ENCODE data around the gene GCFC2. TPM values are rescaled to one million over a fixed set of nuclear protein-coding genes. Genes with fewer than 3 reads are reported as not detected.
A peak's percentile ranks its signal among the peaks of the same experiment; 100 is the strongest.

GCFC2 gene
- total and polyA plus RNA-seq, 2 donors (not counting 3 experiments of a cell fraction or from before 2014, with no cell fraction given) = 5.7 to 20.0 TPM

DNA sequence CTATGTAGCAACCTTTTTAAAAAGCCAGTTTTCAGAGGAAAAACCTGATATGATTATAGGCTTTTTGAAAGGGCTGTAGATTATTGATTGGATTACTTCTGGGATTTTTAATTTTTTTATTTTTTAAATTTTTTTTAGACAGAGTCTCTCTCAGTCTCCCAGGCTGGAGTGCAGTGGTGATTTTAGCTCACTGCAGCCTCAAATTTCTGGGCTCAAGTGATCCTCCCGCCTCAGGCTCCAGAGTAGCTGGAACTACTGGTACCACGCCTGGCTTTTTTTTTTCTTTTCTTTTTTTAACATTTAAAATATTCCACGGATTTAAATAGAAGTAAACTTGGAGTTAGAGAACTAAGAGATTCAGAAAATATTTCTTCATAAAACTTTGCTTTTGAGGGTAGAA is 62.9 kb downstream of the GCFC2 start:
- no TSS peak for BruUV-seq (replicated peaks)
- Histone ChIP-seq H2AFZ (ENCODE audit: low read depth, low read length) (no peak overlapping the region), H3K79me2 (ENCODE audit: control insufficient read depth, insufficient read depth, low read length) (peaks cover 18% of the 10 kb centered on the region), H3K9me1 (replicated peaks; ENCODE audit: control insufficient read depth, extremely low read depth, insufficient read depth, low read length) (peaks cover 4% of the 10 kb centered on the region), H3K9me3 (replicated peaks; ENCODE audit: control insufficient read depth, insufficient read depth, low read length) (no peaks in the 10 kb centered on the region), H3K9ac (replicated peaks; ENCODE audit: extremely low read depth, insufficient read depth, low read length) (peak overlapping the region; percentile 68), H3K27ac (ENCODE audit: insufficient read depth, low read depth, low read length) (no peak overlapping the region), H3K4me2 (ENCODE audit: insufficient read depth, low read length) (peak overlapping the region; percentile 95), H3K36me3 (ENCODE audit: control insufficient read depth in 2 of 2, extremely low read depth in 1 of 2, insufficient read depth in 2 of 2, low read length in 2 of 2) (peaks cover 9 to 16% of the 10 kb centered on the region in 2 experiments), H4K20me1 (replicated peaks; ENCODE audit: control insufficient read depth, extremely low read depth, insufficient read depth, low read length) (no peaks in the 10 kb centered on the region), H3K4me1 (ENCODE audit: control insufficient read depth, extremely low read depth, insufficient read depth, low read length) (peaks cover 9% of the 10 kb centered on the region), H3K27me3 (ENCODE audit: control insufficient read depth in 2 of 2, insufficient read depth in 2 of 2, low read length in 2 of 2) (no peaks in the 10 kb centered on the region), H3K4me3 (replicated peaks in 1 of 3; ENCODE audit: insufficient read depth in 1 of 3, low read depth in 1 of 3, low read length in 3 of 3) (peak overlapping the region in 2 of 3 experiments; percentile 72 to 78)
- POLR2A ChIA-PET = no interaction called here
- no peak for DNase-seq (ENCODE audit: low read depth, low spot score)
- intact Hi-C loops (cut with micrococcal nuclease) = no loop called here
- no peak for TF ChIP-seq FOS (IDR thresholded peaks at IDR 0.05; ENCODE audit: borderline replicate concordance, insufficient read depth, low read length)
- TF ChIP-seq, protein P1, sequence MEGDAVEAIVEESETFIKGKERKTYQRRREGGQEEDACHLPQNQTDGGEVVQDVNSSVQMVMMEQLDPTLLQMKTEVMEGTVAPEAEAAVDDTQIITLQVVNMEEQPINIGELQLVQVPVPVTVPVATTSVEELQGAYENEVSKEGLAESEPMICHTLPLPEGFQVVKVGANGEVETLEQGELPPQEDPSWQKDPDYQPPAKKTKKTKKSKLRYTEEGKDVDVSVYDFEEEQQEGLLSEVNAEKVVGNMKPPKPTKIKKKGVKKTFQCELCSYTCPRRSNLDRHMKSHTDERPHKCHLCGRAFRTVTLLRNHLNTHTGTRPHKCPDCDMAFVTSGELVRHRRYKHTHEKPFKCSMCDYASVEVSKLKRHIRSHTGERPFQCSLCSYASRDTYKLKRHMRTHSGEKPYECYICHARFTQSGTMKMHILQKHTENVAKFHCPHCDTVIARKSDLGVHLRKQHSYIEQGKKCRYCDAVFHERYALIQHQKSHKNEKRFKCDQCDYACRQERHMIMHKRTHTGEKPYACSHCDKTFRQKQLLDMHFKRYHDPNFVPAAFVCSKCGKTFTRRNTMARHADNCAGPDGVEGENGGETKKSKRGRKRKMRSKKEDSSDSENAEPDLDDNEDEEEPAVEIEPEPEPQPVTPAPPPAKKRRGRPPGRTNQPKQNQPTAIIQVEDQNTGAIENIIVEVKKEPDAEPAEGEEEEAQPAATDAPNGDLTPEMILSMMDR (IDR thresholded peaks at IDR 0.05; ENCODE audit: extremely low read depth in 1 of 2, insufficient read depth in 1 of 2, low read depth in 1 of 2, low read length in 2 of 2) = no peak
- FAIRE-seq = no peak
- CTCF ChIA-PET = interaction anchor here (1.6 to 1.7 kb wide), 2 partner anchors 8 to 20 kb away, joined by 6 to 9 read pairs; no protein-coding TSS in a partner anchor
- dilution Hi-C loops (cut with MboI; ENCODE audit: extremely low pct_ligation_motif_present, low sequenced_read_pairs) = no loop called here

DNA sequence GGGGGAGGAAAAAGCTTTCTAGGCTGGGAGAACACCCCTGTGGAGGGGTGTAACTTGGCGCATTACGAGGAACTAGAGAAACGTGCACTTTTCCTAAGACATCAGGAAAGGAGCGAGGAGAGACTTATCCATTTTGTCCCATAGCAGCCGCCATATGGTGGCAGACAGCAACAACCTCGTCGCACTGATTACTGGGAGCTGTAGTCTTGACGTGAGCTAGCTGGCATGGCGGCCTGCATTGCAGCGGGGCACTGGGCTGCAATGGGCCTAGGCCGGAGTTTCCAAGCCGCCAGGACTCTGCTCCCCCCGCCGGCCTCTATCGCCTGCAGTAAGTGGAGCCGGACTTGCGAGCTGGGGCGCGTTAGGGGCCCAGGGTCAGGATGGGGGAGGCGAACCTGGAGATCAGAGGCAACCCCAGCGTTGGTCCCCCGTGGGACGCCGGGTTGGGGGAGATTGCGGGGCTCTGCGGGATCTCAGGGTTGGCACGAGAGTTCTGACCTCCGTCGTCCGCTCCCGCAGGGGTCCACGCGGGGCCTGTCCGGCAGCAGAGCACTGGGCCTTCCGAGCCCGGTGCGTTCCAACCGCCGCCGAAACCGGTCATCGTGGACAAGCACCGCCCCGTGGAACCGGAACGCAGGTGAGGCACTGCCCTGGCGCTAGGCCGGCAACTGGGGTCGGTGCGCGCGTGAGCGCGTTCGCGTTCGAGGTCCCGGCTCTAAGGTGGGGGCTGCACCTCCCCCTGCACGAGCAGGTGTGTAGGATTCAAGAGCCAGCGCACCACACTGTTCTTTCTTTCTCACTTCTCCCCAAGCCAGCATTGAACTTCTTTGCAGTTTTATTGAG is 63.9 kb downstream of the GCFC2 start, which contains the start of gene MRPL19:
MRPL19 (plus strand) TSS at position 201 of the 843 bp plus-strand sequence; CDS start at position 226, 25 bp downstream.
- dilution Hi-C loops (cut with MboI; ENCODE audit: extremely low pct_ligation_motif_present, low sequenced_read_pairs) = no loop called here
- intact Hi-C loops (cut with micrococcal nuclease) = loop anchor here (1.0 kb wide), 1 partner anchor 63 kb away; the partner anchor contains the start of gene GCFC2
- peaks cover 9% of the 10 kb centered on the region for H3K4me1 ChIP-seq (ENCODE audit: control insufficient read depth, extremely low read depth, insufficient read depth, low read length)
- peak within 1 kb of the TSS; percentile 95 for H3K4me2 ChIP-seq (ENCODE audit: insufficient read depth, low read length)
- H3K36me3 ChIP-seq (ENCODE audit: control insufficient read depth in 2 of 2, extremely low read depth in 1 of 2, insufficient read depth in 2 of 2, low read length in 2 of 2) = peaks cover 9% of the 10 kb centered on the region in 2 experiments
- peak within 1 kb of the TSS; percentile 97 for H2AFZ ChIP-seq (ENCODE audit: low read depth, low read length)
- FAIRE-seq (peak; percentile 96), DNase-seq (ENCODE audit: low read depth, low spot score) (peak; percentile 93)
- peak within 1 kb of the TSS; percentile 68 for H3K9ac ChIP-seq (replicated peaks; ENCODE audit: extremely low read depth, insufficient read depth, low read length)
- H3K4me3 ChIP-seq (replicated peaks in 1 of 3; ENCODE audit: insufficient read depth in 1 of 3, low read depth in 1 of 3, low read length in 3 of 3) = peak within 1 kb of the TSS; percentile 65 to 78 (median 72)
- H3K79me2 ChIP-seq (ENCODE audit: control insufficient read depth, insufficient read depth, low read length) = peaks cover 18% of the 10 kb centered on the region
- peaks cover 4% of the 10 kb centered on the region for H3K9me1 ChIP-seq (replicated peaks; ENCODE audit: control insufficient read depth, extremely low read depth, insufficient read depth, low read length)
- no TSS peak for BruUV-seq (replicated peaks)
- no peaks in the 10 kb centered on the region for H3K27me3 ChIP-seq (ENCODE audit: control insufficient read depth in 2 of 2, insufficient read depth in 2 of 2, low read length in 2 of 2)
- no peaks in the 10 kb centered on the region for H4K20me1 ChIP-seq (replicated peaks; ENCODE audit: control insufficient read depth, extremely low read depth, insufficient read depth, low read length)
- H3K9me3 ChIP-seq (replicated peaks; ENCODE audit: control insufficient read depth, insufficient read depth, low read length) = no peaks in the 10 kb centered on the region
- POLR2A ChIA-PET = interaction anchor here (0.8 kb wide), 1 partner anchor 64 kb away, joined by 4 read pairs; the partner anchor contains the start of gene GCFC2
- peak; percentile 47 for TF ChIP-seq MYC (IDR thresholded peaks at IDR 0.05; ENCODE audit: low read depth, low read length)
- TF ChIP-seq POLR2A (IDR thresholded peaks at IDR 0.05; ENCODE audit: low read depth, low read length) = peak; percentile 68
- TF ChIP-seq, protein P1 (IDR thresholded peaks at IDR 0.05; ENCODE audit: extremely low read depth in 1 of 2, insufficient read depth in 1 of 2, low read depth in 1 of 2, low read length in 2 of 2) = no peak
- TF ChIP-seq, protein P2, sequence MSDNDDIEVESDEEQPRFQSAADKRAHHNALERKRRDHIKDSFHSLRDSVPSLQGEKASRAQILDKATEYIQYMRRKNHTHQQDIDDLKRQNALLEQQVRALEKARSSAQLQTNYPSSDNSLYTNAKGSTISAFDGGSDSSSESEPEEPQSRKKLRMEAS (IDR thresholded peaks at IDR 0.05; ENCODE audit: insufficient read depth, insufficient read length) = peak; percentile 7
- TF ChIP-seq GATA2 (IDR thresholded peaks at IDR 0.05; ENCODE audit: insufficient read depth, insufficient read length, low read depth, low read length) = no peak
- TF ChIP-seq POLR2AphosphoS5 (IDR thresholded peaks at IDR 0.05; ENCODE audit: insufficient read depth, low read depth, low read length) = peak; percentile 52
- H3K27ac ChIP-seq (ENCODE audit: insufficient read depth, low read depth, low read length) = peak within 1 kb of the TSS; percentile 46
- CTCF ChIA-PET = interaction anchor here (0.6 to 1.7 kb wide), 7 partner anchors 9 to 181 kb away, joined by 3 to 9 read pairs (median 5); partner anchors contain the start of gene GCFC2
